Stimulated activated CD4-positive, alpha-beta T cell treated with anti-CD3 and anti-CD28 coated beads, Interleukin-15, amount 100 ng/mL, for 1 hour (primary cell): Measurements from ENCODE around the gene INTS13.
"Not testable (repeated sequence)": the region's sequence is repeated elsewhere in the genome, so short reads cannot be mapped to it uniquely, and the experiment has no call there.

Experiments used
- DNase-seq, 2 donors: peaks; one replicate each; pipeline ENCODE4 v3.0.0-alpha.2; 2020; ENCODE audit warnings: low read depth in 1 of 2, low spot score in 1 of 2

Gene INTS13

GRCh38 chr12:26935636-26936378 is 2.0 kb downstream of the INTS13 start:
- no peak for DNase-seq

DNA sequence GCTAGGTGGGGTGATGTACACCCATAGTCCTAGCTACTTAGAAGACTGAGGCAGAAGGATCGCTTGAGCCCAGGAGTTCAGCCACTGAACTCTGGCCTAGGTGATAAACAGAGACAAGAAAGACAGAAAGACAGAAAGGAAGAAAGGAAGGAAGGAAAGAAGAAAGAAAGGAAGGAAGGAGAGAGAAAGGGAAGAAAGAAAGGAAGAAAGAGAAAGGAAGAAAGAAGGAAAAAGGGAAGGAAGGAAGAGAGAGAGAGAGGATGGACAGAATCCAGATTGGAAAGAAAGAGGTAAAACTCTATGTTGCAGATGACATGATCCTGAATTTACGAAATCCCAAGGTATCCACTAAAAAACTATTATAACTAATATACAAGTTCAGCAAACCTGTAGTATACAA is 8.2 kb downstream of the INTS13 start:
- DNase-seq: no peak

GRCh38 chr12:26928661-26929060 is 9.1 kb downstream of the INTS13 start:
- no peak for DNase-seq

GRCh38 chr12:26921886-26922285 is 15.9 kb downstream of the INTS13 start:
- no peak for DNase-seq

DNA sequence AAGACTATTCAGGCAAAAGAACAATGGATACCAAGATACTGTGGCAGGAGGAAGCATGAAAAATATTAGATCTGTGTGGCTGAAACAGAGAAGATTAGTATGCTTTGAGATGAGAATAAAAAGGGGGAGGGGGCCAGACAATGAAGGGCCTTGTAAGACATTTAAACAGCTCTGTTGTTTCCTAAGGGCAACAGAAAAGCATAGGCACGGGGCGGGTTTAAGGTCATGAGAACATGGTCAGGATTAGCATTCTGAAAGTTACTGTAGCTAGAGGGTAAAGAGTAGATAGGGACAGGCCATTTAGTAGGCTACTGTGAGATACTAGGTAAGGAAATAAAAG is 18.6 kb downstream of the INTS13 start:
- no peak for DNase-seq

- DNase-seq: no peak
Observed at GRCh38 chr12:26918321-26919215, 19.2 kb downstream of the INTS13 start.

DNA sequence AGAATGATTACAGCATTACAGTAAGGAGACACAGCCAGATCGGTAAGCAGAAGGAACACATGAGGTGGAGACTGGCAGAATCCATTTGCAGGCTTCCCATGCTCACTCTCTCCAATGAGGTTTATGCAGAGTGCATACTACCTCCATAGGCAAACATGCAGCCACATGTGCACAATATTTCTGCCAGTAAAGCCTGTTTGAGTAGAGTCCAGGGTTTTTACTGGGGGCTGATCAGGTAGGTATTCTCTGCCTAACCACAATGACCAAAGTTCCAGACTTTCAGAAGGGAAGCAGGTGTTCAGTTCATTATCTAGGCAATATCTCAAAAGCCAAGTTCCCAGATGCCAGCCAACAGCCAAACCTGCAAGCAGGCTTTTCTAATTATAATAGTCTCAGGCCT is 31.1 kb downstream of the INTS13 start:
- DNase-seq: no peak

DNA sequence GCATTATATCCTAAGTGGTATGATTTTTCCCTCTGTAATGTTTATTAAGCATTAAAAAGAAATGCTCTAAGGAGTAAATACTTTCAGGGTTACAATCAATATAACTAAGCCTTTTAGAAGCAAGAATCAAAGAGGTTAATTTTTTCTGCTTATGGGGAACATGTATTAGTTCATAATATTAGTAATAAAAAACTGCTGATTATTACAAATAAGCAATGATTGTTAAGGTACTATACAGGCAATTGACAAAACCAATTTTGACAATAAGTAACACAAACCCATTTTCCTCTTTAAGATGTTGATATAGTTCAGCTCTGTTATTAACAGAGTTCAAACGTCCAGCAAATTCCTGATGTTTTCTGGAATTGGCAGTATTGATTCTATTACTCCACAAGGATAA is 31.8 kb downstream of the INTS13 start:
- no peak for DNase-seq

DNA sequence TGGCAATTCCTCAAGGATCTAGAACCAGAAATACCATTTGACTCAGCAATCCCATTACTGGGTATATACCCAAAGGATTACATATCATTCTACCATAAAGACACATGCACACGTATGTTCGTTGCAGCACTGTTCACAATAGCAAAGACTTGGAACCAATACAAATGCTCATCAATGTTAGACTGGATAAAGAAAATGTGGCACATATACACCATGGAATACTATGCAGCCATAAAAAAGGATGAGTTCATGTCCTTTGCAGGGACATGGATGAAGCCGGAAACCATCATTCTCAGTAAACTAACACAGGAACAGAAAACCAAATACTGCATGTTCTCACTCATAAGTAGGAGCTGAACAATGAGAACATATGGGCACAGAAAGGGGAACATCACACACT is 34.4 kb downstream of the INTS13 start:
- DNase-seq: not testable (repeated sequence)

GRCh38 chr12:26896913-26897312 is 40.9 kb downstream of the INTS13 start:
- DNase-seq: no peak

DNA sequence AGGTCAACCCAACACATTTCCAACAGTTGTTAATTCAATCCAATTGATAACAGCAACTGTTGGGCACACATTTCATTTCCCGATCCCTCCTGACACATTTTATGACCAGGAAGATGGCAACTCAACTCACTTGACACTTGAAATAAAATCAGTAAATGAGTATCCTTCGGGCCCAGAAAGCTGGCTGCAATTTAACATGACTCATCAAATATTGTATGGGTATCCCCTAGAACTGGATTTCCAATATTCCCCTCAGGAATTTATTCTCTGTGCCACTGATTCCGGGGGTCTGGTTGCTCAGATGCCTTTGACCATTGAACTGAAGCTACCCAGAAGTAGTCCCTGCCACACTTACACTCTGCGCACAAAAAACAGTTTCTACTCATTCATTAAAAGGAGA is 42.1 kb downstream of the INTS13 start:
- DNase-seq: no peak

DNA sequence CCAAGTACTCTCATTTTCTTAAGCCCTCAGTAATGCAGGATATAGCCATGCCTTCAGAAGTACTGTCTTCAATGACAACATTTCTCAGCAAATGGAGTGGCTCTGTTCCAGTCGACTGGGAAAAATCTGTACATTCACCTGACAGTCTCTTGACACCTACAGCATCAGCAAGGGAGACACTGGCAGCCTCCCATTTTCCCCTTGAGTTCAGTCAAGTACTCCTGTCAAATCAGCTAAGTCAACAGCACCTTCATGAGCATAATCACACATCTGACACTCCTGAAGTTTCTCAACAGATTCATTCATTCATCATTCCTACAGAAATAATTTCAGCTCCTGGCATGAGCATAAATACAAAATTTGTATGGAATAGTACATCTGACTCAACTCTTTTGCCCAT is 46.1 kb downstream of the INTS13 start:
- no peak for DNase-seq

- no peak for DNase-seq
Observed at GRCh38 chr12:26890784-26891183, 47.0 kb downstream of the INTS13 start.

GRCh38 chr12:26884765-26885576 is 52.8 kb downstream of the INTS13 start:
- DNase-seq: peak; percentile 50 to 61

DNA sequence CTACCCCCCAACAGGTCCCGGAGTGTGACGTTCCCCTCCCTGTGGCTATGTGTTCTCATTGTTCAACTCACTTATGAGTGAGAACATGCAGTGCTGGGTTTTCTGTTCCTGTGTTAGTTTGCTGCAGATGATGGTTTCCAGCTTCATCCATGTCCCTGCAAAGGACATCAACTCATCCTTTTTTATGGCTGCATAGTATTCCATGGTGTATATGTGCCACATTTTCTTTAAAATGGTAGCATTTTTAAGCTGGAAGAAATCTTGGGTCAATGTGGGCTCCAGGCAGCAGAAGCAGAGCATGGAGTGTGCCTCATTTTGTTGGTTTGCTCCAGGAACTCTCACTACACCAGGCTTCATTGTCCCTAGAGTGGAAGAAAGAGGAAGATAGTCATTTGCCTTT is 57.2 kb downstream of the INTS13 start:
- no peak for DNase-seq

GRCh38 chr12:26878661-26879119 is 59.1 kb downstream of the INTS13 start:
- DNase-seq: no peak

DNA sequence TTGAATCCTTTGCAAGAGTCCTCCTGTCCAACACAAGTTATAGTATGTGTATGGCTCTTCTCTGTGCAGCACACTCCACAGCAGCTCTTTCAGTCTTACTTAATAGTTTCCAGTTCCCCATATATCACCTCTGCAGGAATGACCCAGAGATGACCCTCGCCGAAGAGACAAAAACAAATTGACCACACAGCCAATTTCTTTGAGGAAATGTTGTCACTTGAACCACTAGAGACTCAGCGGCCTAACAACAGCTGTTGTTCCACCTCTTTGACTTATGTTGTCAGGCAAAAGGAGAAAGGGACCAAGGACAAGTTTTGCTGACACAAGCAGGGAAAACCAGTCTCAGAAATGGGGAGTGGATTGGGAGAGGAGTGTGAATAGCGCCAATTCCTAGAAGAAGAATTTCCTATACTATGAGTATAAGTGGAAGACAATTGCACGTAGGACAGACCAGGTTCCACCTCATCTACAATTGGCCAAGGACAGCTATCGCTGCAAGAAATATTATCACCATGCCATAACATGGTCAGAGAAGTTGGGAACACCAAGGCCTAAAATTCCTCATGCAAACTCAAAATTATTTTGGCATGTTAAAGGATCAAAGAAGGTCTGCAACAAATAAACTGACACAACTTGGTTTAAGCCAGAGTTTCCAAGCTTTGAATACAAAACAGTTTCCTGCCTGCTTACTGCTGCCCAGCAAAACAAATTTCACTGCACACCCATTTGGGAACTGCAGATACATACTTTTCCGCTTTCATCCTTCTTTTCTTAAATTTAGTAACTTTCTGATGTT is 63.1 kb downstream of the INTS13 start:
- DNase-seq: no peak

GRCh38 chr12:26872625-26873024 is 65.2 kb downstream of the INTS13 start:
- DNase-seq: no peak

GRCh38 chr12:26871985-26872384 is 65.8 kb downstream of the INTS13 start:
- DNase-seq: no peak

- DNase-seq: no peak
Observed at GRCh38 chr12:26870491-26871419, 67.0 kb downstream of the INTS13 start.
